Right lobe of liver (tissue), 4 donors: ENCODE results near the gene EARS2.

Source experiments
- POLR2A ChIP-seq: fragments of 450-650 bp; IDR thresholded peaks from one replicate; pipeline ENCODE4 v1.6.1; 2017; ENCODE audit warnings: antibody characterized with exemption, mild to moderate bottlenecking
- TF ChIP-seq, protein P1 (sequence below), 4 donors: fragments of 200-600 bp in 3 of 4; fragments of 450-650 bp in 1 of 4; IDR thresholded peaks; one replicate each; pipeline versions ENCODE4 v1.5.1 to v1.8.0; 2016 to 2022; ENCODE audit warnings: antibody characterized with exemption in 4 of 4, mild to moderate bottlenecking in 2 of 4
- donor health status: DM: no; HTN: no; CAD: no.
- donor health status: DM: no; HTN: no; CAD: no.
- donor health status: DM: no; HTN: yes; CAD: no.

DNA sequence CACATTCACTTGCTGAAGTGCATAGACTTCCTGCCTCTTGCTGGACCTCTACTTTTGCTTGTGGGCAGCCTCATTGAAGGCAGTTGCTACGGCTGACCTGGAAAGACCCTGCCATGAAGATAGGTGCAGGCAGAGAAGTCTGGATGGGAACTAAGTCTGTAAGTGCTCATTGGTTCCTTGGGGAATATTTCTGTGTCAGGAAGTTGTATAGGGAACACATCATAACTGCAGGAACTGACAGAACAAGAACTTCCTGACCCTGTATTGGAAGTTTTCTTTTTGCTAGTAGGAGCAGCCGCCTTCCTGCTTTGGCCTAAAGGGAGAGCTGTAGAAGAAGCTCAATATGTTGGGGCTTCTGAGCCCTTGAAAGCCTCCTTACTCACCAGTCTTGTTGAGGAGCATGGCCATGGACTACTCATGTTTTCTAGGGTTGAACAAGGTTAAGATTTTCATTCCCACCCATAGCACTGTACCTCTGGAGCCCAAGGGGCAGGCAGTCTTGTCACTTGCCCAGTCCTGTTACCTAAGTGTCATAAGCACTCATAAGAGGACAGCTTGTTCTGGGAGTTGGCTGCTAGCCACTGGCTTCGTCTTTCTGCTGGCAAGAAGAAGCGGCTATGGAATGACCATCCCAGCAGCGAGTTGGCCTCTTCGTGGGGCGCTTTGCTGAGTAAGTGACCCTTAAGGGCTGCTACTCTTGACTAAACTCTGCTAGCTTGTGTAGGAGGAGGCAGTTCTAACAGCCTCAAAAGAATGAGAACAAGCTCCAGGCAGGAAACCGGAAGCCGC, 7.6 kb upstream of the EARS2 start:
- TF ChIP-seq, protein P1, sequence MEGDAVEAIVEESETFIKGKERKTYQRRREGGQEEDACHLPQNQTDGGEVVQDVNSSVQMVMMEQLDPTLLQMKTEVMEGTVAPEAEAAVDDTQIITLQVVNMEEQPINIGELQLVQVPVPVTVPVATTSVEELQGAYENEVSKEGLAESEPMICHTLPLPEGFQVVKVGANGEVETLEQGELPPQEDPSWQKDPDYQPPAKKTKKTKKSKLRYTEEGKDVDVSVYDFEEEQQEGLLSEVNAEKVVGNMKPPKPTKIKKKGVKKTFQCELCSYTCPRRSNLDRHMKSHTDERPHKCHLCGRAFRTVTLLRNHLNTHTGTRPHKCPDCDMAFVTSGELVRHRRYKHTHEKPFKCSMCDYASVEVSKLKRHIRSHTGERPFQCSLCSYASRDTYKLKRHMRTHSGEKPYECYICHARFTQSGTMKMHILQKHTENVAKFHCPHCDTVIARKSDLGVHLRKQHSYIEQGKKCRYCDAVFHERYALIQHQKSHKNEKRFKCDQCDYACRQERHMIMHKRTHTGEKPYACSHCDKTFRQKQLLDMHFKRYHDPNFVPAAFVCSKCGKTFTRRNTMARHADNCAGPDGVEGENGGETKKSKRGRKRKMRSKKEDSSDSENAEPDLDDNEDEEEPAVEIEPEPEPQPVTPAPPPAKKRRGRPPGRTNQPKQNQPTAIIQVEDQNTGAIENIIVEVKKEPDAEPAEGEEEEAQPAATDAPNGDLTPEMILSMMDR (IDR thresholded peaks at IDR 0.05): no peak
- no peak for TF ChIP-seq POLR2A
